Natural killer cell (primary cell): Measurements from ENCODE around the gene IKZF2. TPM values are rescaled to one million over a fixed set of nuclear protein-coding genes. Genes with fewer than 3 reads are reported as not detected.

Source experiments
- ATAC-seq, 3 donors: fragments of 150-1000 bp in 2 of 3; fragments of 200-7000 bp in 1 of 3; cut with Tn5 transposase; 1 replicate in 1 of 3; 2 replicates in 2 of 3; pipeline ENCODE4 v1.10.0; 2021; ENCODE audit warnings: mild to moderate bottlenecking in 2 of 3, moderate library complexity in 2 of 3
- DNase-seq, 2 donors: peaks; one replicate each; pipeline versions ENCODE4 v3.0.0 to v3.0.0-alpha.2; 2013 to 2021; ENCODE audit warnings: mixed read lengths in 1 of 2
- H3K27ac ChIP-seq: one replicate; pipeline ENCODE4 v1.5.1; 2013; ENCODE audit warnings: mild to moderate bottlenecking, low read length
- H3K27me3 ChIP-seq: one replicate; pipeline ENCODE4 v1.6.1; 2013; ENCODE audit warnings: low read length; ENCODE audit not compliant: control insufficient read depth, insufficient read depth
- H3K36me3 ChIP-seq: one replicate; pipeline ENCODE4 v1.6.1; 2013; ENCODE audit warnings: low read length; ENCODE audit not compliant: control insufficient read depth, insufficient read depth
- H3K4me1 ChIP-seq: one replicate; pipeline ENCODE4 v1.6.1; 2013; ENCODE audit warnings: low read length; ENCODE audit not compliant: control insufficient read depth, insufficient read depth
- H3K4me3 ChIP-seq: one replicate; pipeline ENCODE4 v1.5.1; 2013; ENCODE audit warnings: low read length
- H3K9me3 ChIP-seq: one replicate; pipeline ENCODE4 v1.6.1; 2013; ENCODE audit warnings: low read length; ENCODE audit not compliant: control insufficient read depth, insufficient read depth
- H3K27ac Mint-ChIP-seq, 2 donors: one replicate each; pipeline ENCODE4 v1.8.0; 2022; ENCODE audit warnings: mild to moderate bottlenecking in 2 of 2, mixed read lengths in 2 of 2, moderate library complexity in 1 of 2
- H3K27me3 Mint-ChIP-seq, 2 donors: one replicate each; pipeline ENCODE4 v1.8.0; 2022; ENCODE audit warnings: low read depth in 2 of 2, mixed read lengths in 2 of 2
- H3K36me3 Mint-ChIP-seq: one replicate; pipeline ENCODE4 v1.8.0; 2022; ENCODE audit warnings: mixed read lengths
- H3K4me1 Mint-ChIP-seq, 2 donors: one replicate each; pipeline ENCODE4 v1.8.0; 2022; ENCODE audit warnings: mixed read lengths in 2 of 2
- H3K4me3 Mint-ChIP-seq: one replicate; pipeline ENCODE4 v1.8.0; 2022; ENCODE audit warnings: mild to moderate bottlenecking, moderate library complexity, mixed read lengths
- H3K9me3 Mint-ChIP-seq, 2 donors: one replicate each; pipeline ENCODE4 v1.8.0; 2022; ENCODE audit warnings: mixed read lengths in 2 of 2
- CTCF ChIP-seq: fragments of 200-600 bp; IDR thresholded peaks from one replicate; pipeline ENCODE4 v1.8.0; 2022; ENCODE audit warnings: antibody characterized with exemption
- WGBS: methylation state at CpG from one replicate; pipeline ENCODE4 v1.1.7; 2013; ENCODE audit warnings: missing lambda C conversion rate; ENCODE audit not compliant: insufficient coverage; 5-methylcytosine and 5-hydroxymethylcytosine counted together
- intact Hi-C: fragments of 100-400 bp; cut with micrococcal nuclease; formaldehyde crosslinking; loops from one replicate; pipeline ENCODE4 v1.14.2; 2022
- total RNA-seq, 4 donors: library from RNA; stranded (reverse); fragments of 120-200 nt in 1 of 4; gene quantifications; one replicate each; pipeline versions ENCODE4 v1.2.3 to v1.2.4, GENCODE V29; 2013 to 2022

Gene IKZF2
- total RNA-seq, 3 donors from 2014 or later (not counting 1 experiment from before 2014, with no cell fraction given), result 74.4 to 162 (median 133) TPM

DNA sequence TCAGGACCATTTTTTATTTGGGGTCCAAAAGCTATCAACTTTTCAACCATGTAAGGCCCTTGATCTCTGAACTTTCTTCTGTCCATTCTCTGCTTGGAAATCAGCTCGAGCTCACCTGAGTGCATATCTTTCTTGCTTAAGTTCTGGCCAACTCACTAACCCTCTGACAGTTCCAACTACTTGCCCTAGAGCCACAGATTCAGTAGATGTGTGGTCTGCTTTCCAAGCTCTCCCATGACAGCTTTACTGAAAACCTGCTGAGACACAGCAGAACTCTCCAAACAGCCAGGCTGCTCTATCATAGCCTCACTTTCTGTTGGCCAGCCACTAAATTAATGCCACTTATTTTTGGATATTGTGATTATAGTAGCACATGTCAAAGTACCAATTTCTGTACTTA lies 21.2 kb upstream of the IKZF2 start:
- Histone ChIP-seq H3K36me3 (no peaks in the 10 kb centered on the region), H3K27ac (no peak overlapping the region), H3K9me3 (no peaks in the 10 kb centered on the region), H3K4me1 (no peaks in the 10 kb centered on the region), H3K27me3 (no peaks in the 10 kb centered on the region), H3K4me3 (no peak overlapping the region)
- no peak overlapping the region for H3K27ac Mint-ChIP-seq
- no peaks in the 10 kb centered on the region for H3K9me3 Mint-ChIP-seq
- TF ChIP-seq CTCF, result no peak
- no peak for ATAC-seq
- H3K27me3 Mint-ChIP-seq, result peaks cover 0 to 5% of the 10 kb centered on the region in 2 donors
- DNase-seq, result no peak
- no peaks in the 10 kb centered on the region for H3K4me1 Mint-ChIP-seq
- 81% methylated on average over 1 of the region's 1 CpG for WGBS
- H3K36me3 Mint-ChIP-seq, result no peaks in the 10 kb centered on the region
- intact Hi-C loops, result no loop called here
- no peak overlapping the region for H3K4me3 Mint-ChIP-seq

DNA sequence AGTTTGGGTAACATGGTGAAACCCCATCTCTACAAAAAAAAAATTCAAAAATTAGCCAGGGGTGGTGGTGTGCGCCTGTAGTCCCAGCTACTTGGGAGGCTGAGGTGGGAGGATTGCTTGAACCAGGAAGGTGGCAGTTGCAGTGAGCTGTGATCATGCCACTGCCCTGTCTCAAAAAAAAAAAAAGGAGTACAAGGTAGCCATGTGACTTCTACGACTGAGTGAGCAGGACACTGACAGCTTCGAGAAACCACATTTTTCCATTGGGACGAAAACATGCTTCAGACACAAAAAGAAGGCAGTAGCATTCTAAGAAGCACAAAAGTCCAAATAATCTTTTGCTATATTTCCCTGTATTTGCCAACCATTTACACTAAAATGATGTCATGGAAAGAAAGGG lies 19.7 kb upstream of the IKZF2 start:
- Histone ChIP-seq H3K27ac (no peak overlapping the region), H3K9me3 (no peaks in the 10 kb centered on the region), H3K27me3 (no peaks in the 10 kb centered on the region), H3K4me1 (no peaks in the 10 kb centered on the region), H3K4me3 (no peak overlapping the region), H3K36me3 (no peaks in the 10 kb centered on the region)
- no peak for DNase-seq
- Mint-ChIP-seq H3K4me1 (no peaks in the 10 kb centered on the region), H3K9me3 (no peaks in the 10 kb centered on the region), H3K27me3 (peaks cover 0 to 5% of the 10 kb centered on the region in 2 donors), H3K36me3 (no peaks in the 10 kb centered on the region), H3K27ac (no peak overlapping the region), H3K4me3 (no peak overlapping the region)
- ATAC-seq, result no peak
- WGBS, result 74% methylated on average over 4 of the region's 4 CpGs
- no peak for TF ChIP-seq CTCF
- intact Hi-C loops, result no loop called here

DNA sequence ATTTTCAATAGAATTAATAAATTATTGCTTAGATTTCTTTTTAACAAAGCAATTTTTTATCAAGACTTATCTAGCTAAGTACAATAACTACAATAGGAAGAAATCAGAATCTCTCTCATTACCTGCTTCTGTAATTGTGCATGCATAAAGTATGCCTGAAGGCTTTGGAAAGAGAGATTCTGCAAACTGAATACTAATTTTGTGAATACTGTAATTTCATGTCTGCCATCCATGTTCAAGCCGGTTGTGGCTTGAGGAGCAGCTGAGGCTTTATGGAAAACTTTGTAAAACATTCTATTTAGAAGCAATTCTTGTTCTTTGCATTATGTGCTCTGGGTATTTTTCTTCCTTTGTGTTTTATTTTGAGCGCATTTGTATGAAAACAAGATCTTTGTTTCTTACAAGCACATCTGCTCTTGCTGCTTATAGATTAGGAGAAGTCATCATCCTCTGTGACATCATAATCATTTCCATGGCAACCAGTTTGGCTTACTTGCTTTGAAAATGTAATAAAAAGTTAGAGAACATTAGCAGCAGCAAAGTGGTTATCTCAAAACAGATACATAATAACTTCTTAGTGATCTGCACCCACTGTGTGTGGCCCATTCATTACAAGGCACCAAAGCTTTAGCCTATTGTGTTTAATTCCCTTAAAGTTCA lies 16.0 kb upstream of the IKZF2 start:
- Histone ChIP-seq H3K27me3 (no peaks in the 10 kb centered on the region), H3K9me3 (no peaks in the 10 kb centered on the region), H3K27ac (no peak overlapping the region), H3K36me3 (no peaks in the 10 kb centered on the region), H3K4me3 (no peak overlapping the region), H3K4me1 (no peaks in the 10 kb centered on the region)
- WGBS, result 100% methylated on average over 1 of the region's 2 CpGs
- H3K27ac Mint-ChIP-seq, result no peak overlapping the region
- no peak for TF ChIP-seq CTCF
- no peaks in the 10 kb centered on the region for H3K9me3 Mint-ChIP-seq
- no peak overlapping the region for H3K4me3 Mint-ChIP-seq
- DNase-seq, result no peak
- no peaks in the 10 kb centered on the region for H3K4me1 Mint-ChIP-seq
- H3K36me3 Mint-ChIP-seq, result no peaks in the 10 kb centered on the region
- intact Hi-C loops, result no loop called here
- no peak for ATAC-seq
- H3K27me3 Mint-ChIP-seq, result peaks cover 0 to 5% of the 10 kb centered on the region in 2 donors

- Histone ChIP-seq H3K4me3 (no peak overlapping the region), H3K27me3 (no peaks in the 10 kb centered on the region), H3K4me1 (no peaks in the 10 kb centered on the region), H3K27ac (peak overlapping the region; percentile 48), H3K9me3 (no peaks in the 10 kb centered on the region), H3K36me3 (no peaks in the 10 kb centered on the region)
- intact Hi-C loops, result no loop called here
- no peak for TF ChIP-seq CTCF
- ATAC-seq (no peak), DNase-seq (no peak)
- Mint-ChIP-seq H3K9me3 (no peaks in the 10 kb centered on the region), H3K27me3 (peaks cover 0 to 5% of the 10 kb centered on the region in 2 donors), H3K27ac (no peak overlapping the region), H3K4me1 (no peaks in the 10 kb centered on the region), H3K36me3 (no peaks in the 10 kb centered on the region), H3K4me3 (no peak overlapping the region)
These were observed 14.7 kb upstream of the IKZF2 start for GRCh38 chr2:213166109-213166508.
